Mucosa of descending colon (tissue), 3 donors: Measurements from ENCODE around the gene CCDC136. TPM values are rescaled to one million over a fixed set of nuclear protein-coding genes. Genes with fewer than 3 reads are reported as not detected.

Experiments
- ATAC-seq: fragments of 200-7000 bp; cut with Tn5 transposase; one replicate; pipeline ENCODE4 v1.9.1; 2020; ENCODE audit warnings: mild to moderate bottlenecking, moderate library complexity
- DNase-seq, 3 donors: peaks; one replicate each; pipeline ENCODE4 v3.0.0-alpha.2; 2020
- H3K36me3 ChIP-seq: fragments of 200-600 bp; one replicate; pipeline ENCODE4 v1.8.0; 2021; ENCODE audit warnings: low read depth, mild to moderate bottlenecking
- H3K4me1 ChIP-seq: fragments of 200-600 bp; one replicate; pipeline ENCODE4 v1.8.0; 2021; ENCODE audit warnings: low read depth, mild to moderate bottlenecking
- H3K4me3 ChIP-seq: fragments of 200-600 bp; one replicate; pipeline ENCODE4 v1.8.0; 2021; ENCODE audit warnings: mild to moderate bottlenecking
- H3K9me3 ChIP-seq: fragments of 200-600 bp; one replicate; pipeline ENCODE4 v1.8.0; 2021; ENCODE audit warnings: mild to moderate bottlenecking
- CTCF ChIP-seq: fragments of 200-600 bp; IDR thresholded peaks from one replicate; pipeline ENCODE4 v1.8.0; 2022; ENCODE audit warnings: antibody characterized with exemption, mild to moderate bottlenecking
- intact Hi-C, 2 donors: fragments of 100-400 bp; cut with DNase I in 1 of 2; cut with micrococcal nuclease in 1 of 2; formaldehyde crosslinking; loops; one replicate each; pipeline versions ENCODE4 v1.11.0 to v1.11.1; 2022; cut with DNase I, micrococcal nuclease
- total RNA-seq, 3 donors: library from RNA; stranded (reverse); fragmentation: NEBNext Ultra II Directional in 2 of 3; extraction: Animal tissue kit (Norgen Biotek cat#: 25700) in 2 of 3; gene quantifications; one replicate each; pipeline versions ENCODE4 v1.2.1 to v1.2.4, GENCODE V29; 2021 to 2023
- donor health status: DM: no; HTN: no; CAD: no; lungs with moderate emphysema.
- donor health status: DM: no; HTN: no; CAD: no.
- donor health status: DM: no; HTN: yes; CAD: no.

CCDC136 gene
- total RNA-seq, 3 donors from 2014 or later: 2.1 to 37.7 (median 4.1) TPM

GRCh38 chr7:128842674-128843641, 51.2 kb downstream of the CCDC136 start:
- Histone ChIP-seq H3K4me3 (no peak overlapping the region), H3K36me3 (no peaks in the 10 kb centered on the region), H3K9me3 (no peaks in the 10 kb centered on the region), H3K4me1 (no peaks in the 10 kb centered on the region)
- TF ChIP-seq CTCF: no peak
- DNase-seq: peak in 1 of 3 donors; percentile 39
- intact Hi-C loops: no loop called here
- no peak for ATAC-seq

- no peak overlapping the region for H3K4me3 ChIP-seq
- intact Hi-C loops: no loop called here
- no peak for ATAC-seq
- H3K9me3 ChIP-seq: no peaks in the 10 kb centered on the region
- no peaks in the 10 kb centered on the region for H3K36me3 ChIP-seq
- peak in 1 of 3 donors; percentile 38 for DNase-seq
- no peaks in the 10 kb centered on the region for H3K4me1 ChIP-seq
- no peak for TF ChIP-seq CTCF
These were observed 52.3 kb downstream of the CCDC136 start for GRCh38 chr7:128843938-128844621.

GRCh38 chr7:128844777-128845311, 53.1 kb downstream of the CCDC136 start:
- Histone ChIP-seq H3K4me3 (no peak overlapping the region), H3K9me3 (no peaks in the 10 kb centered on the region), H3K36me3 (no peaks in the 10 kb centered on the region), H3K4me1 (no peaks in the 10 kb centered on the region)
- TF ChIP-seq CTCF: no peak
- intact Hi-C loops: no loop called here
- DNase-seq (peak in 1 of 3 donors; percentile 50), ATAC-seq (no peak)

- no peak for DNase-seq
- no peak for ATAC-seq
- no peaks in the 10 kb centered on the region for H3K9me3 ChIP-seq
- no peak overlapping the region for H3K4me3 ChIP-seq
- TF ChIP-seq CTCF: no peak
- intact Hi-C loops: no loop called here
- H3K4me1 ChIP-seq: no peaks in the 10 kb centered on the region
- no peaks in the 10 kb centered on the region for H3K36me3 ChIP-seq
These were observed 53.7 kb downstream of the CCDC136 start for GRCh38 chr7:128845475-128845874.

- Histone ChIP-seq H3K4me3 (no peak overlapping the region), H3K9me3 (no peaks in the 10 kb centered on the region), H3K36me3 (no peaks in the 10 kb centered on the region), H3K4me1 (no peaks in the 10 kb centered on the region)
- TF ChIP-seq CTCF: no peak
- intact Hi-C loops: no loop called here
- ATAC-seq (no peak), DNase-seq (peak in 1 of 3 donors; percentile 48)
These were observed 54.2 kb downstream of the CCDC136 start for GRCh38 chr7:128845987-128846386.
